OCI-LY3 (cell line): ENCODE measurements around the gene NDUFB8.

Experiments used
- CTCF ChIP-seq: fragments of 200-600, 300-600 bp; sonication (generic); IDR thresholded peaks from 2 replicates; pipeline ENCODE4 v1.5.1; 2014; ENCODE audit warnings: antibody characterized with exemption, low read length, low read depth
- EZH2phosphoT487 ChIP-seq: fragments of 200-600 bp; shearing (Covaris generic); IDR thresholded peaks from 2 replicates; pipeline ENCODE4 v1.6.1; 2018; ENCODE audit warnings: antibody characterized with exemption, mixed run types, low read depth

- TF ChIP-seq CTCF (no peak), EZH2phosphoT487 (no peak)
Measured at GRCh38 chr10:100565206-100565985, 35.7 kb upstream of the NDUFB8 start.
